ENCODE data around the gene OGFR.

Gene OGFR

GRCh38 chr20:62824476-62825332 lies 20.1 kb downstream of the OGFR start:
- TF ChIP-seq CTCF (IDR thresholded peaks at IDR 0.05; ENCODE audit: low read depth, low read length, poor library complexity, severe bottlenecking) (no peak), EZH2phosphoT487 (IDR thresholded peaks at IDR 0.05; ENCODE audit: borderline replicate concordance, low read length) (no peak)
- peaks cover 3% of the 10 kb centered on the region; the same call in 1 of the 2 replicates for H3F3A ChIP-seq (ENCODE audit: control insufficient read depth, insufficient read depth)
- H3K9me3 ChIP-seq (ENCODE audit: control insufficient read depth, insufficient read depth, low read length): no peaks in the 10 kb centered on the region
- H3K36me3 ChIP-seq (ENCODE audit: control insufficient read depth, low read length): no peaks in the 10 kb centered on the region
- no peaks in the 10 kb centered on the region for H3K79me2 ChIP-seq (ENCODE audit: control insufficient read depth, low read length)
- H3K4me3 ChIP-seq (ENCODE audit: low read length): peak overlapping the region; percentile 46
- H3K4me1 ChIP-seq (ENCODE audit: control insufficient read depth, low read length): peaks cover 19% of the 10 kb centered on the region
- peak overlapping the region; percentile 70 for H3K4me2 ChIP-seq (ENCODE audit: low read length)
- peaks cover 11% of the 10 kb centered on the region for H3K27me3 ChIP-seq (ENCODE audit: control insufficient read depth, low read length)
- no peak overlapping the region for H3K27ac ChIP-seq (ENCODE audit: low read depth, low read length)
- no peaks in the 10 kb centered on the region for H3K9me2 ChIP-seq (replicated peaks; ENCODE audit: control insufficient read depth, low read length)
- no peaks in the 10 kb centered on the region for H4K20me1 ChIP-seq (ENCODE audit: control insufficient read depth, insufficient read depth, low read depth, low read length)

GRCh38 chr20:62825333-62825985 lies 20.8 kb downstream of the OGFR start:
- peak overlapping the region; percentile 33; the same call in 1 of the 2 replicates for H3K4me2 ChIP-seq (ENCODE audit: low read length)
- no peak overlapping the region for H3K27ac ChIP-seq (ENCODE audit: low read depth, low read length)

GRCh38 chr20:62825986-62826645 lies 21.5 kb downstream of the OGFR start:
- TF ChIP-seq EZH2phosphoT487 (IDR thresholded peaks at IDR 0.05; ENCODE audit: borderline replicate concordance, low read length) (no peak), CTCF (IDR thresholded peaks at IDR 0.05; ENCODE audit: low read depth, low read length, poor library complexity, severe bottlenecking) (no peak)
- Histone ChIP-seq H3F3A (ENCODE audit: control insufficient read depth, insufficient read depth) (peaks cover 3% of the 10 kb centered on the region; the same call in 1 of the 2 replicates), H3K79me2 (ENCODE audit: control insufficient read depth, low read length) (no peaks in the 10 kb centered on the region), H3K9me2 (replicated peaks; ENCODE audit: control insufficient read depth, low read length) (no peaks in the 10 kb centered on the region), H3K27me3 (ENCODE audit: control insufficient read depth, low read length) (peaks cover 5% of the 10 kb centered on the region; the same call in 1 of the 2 replicates), H3K4me1 (ENCODE audit: control insufficient read depth, low read length) (peaks cover 19% of the 10 kb centered on the region), H3K4me2 (ENCODE audit: low read length) (no peak overlapping the region), H3K27ac (ENCODE audit: low read depth, low read length) (no peak overlapping the region), H3K9me3 (ENCODE audit: control insufficient read depth, insufficient read depth, low read length) (no peaks in the 10 kb centered on the region), H3K36me3 (ENCODE audit: control insufficient read depth, low read length) (no peaks in the 10 kb centered on the region), H3K4me3 (ENCODE audit: low read length) (no peak overlapping the region), H4K20me1 (ENCODE audit: control insufficient read depth, insufficient read depth, low read depth, low read length) (no peaks in the 10 kb centered on the region)

More at GRCh38 chr20:62825333-62825985, 20.8 kb downstream of the OGFR start:
- H3K79me2 ChIP-seq (ENCODE audit: control insufficient read depth, low read length): no peaks in the 10 kb centered on the region
- H3K9me3 ChIP-seq (ENCODE audit: control insufficient read depth, insufficient read depth, low read length): no peaks in the 10 kb centered on the region
- H3K4me3 ChIP-seq (ENCODE audit: low read length): no peak overlapping the region
- TF ChIP-seq CTCF (IDR thresholded peaks at IDR 0.05; ENCODE audit: low read depth, low read length, poor library complexity, severe bottlenecking) (no peak), EZH2phosphoT487 (IDR thresholded peaks at IDR 0.05; ENCODE audit: borderline replicate concordance, low read length) (no peak)
- H3F3A ChIP-seq (ENCODE audit: control insufficient read depth, insufficient read depth): peaks cover 3% of the 10 kb centered on the region; the same call in 1 of the 2 replicates
- H4K20me1 ChIP-seq (ENCODE audit: control insufficient read depth, insufficient read depth, low read depth, low read length): no peaks in the 10 kb centered on the region
- no peaks in the 10 kb centered on the region for H3K9me2 ChIP-seq (replicated peaks; ENCODE audit: control insufficient read depth, low read length)
- peaks cover 19% of the 10 kb centered on the region for H3K4me1 ChIP-seq (ENCODE audit: control insufficient read depth, low read length)
- peaks cover 5% of the 10 kb centered on the region for H3K27me3 ChIP-seq (ENCODE audit: control insufficient read depth, low read length)
- no peaks in the 10 kb centered on the region for H3K36me3 ChIP-seq (ENCODE audit: control insufficient read depth, low read length)

All from DOHH2 (cell line).